Measurements from ENCODE around the gene UBE3B. TPM values are rescaled to one million over a fixed set of nuclear protein-coding genes. Genes with fewer than 3 reads are reported as not detected.

Gene UBE3B
- total RNA-seq, 1 donor from 2014 or later: 44.2 TPM

DNA sequence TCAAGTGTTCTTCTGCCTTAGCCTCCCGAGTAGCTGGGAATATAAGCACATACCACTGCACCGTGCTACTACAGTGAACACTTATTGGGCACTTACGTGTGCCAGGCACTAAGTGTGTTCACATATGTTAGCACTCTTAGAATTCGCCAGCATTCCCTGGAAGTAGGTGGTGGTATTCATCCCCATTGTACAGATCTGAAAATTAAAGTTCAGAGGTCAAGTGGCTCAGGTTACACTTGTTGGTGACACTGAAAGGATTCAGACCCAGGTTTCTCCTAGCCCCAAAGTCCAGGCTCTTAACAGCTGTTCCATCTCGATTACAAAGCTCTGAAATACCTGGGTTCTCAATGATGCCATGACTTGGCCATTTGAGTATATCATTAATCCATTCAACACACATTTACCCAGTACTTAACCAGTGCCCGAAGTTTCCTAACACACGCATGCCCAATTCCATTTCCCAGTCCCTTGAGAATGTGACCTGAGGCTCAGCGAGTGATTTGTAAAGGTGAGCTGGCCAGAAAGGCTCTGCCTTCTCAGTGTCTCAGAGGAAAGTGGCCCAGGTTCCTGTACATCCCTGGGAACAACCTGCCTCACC lies 101.0 kb downstream of the UBE3B start:
- Mint-ChIP-seq H3K4me1 (ENCODE audit: low read depth, unreplicated experiment) (peaks cover 16% of the 10 kb centered on the region), H3K36me3 (ENCODE audit: unreplicated experiment) (no peaks in the 10 kb centered on the region), H3K9me3 (ENCODE audit: unreplicated experiment) (no peaks in the 10 kb centered on the region), H3K27ac (ENCODE audit: unreplicated experiment) (no peak overlapping the region), H3K27me3 (ENCODE audit: unreplicated experiment) (peaks cover 2% of the 10 kb centered on the region), H3K4me3 (ENCODE audit: unreplicated experiment) (no peak overlapping the region)
- TF ChIP-seq, protein P1, sequence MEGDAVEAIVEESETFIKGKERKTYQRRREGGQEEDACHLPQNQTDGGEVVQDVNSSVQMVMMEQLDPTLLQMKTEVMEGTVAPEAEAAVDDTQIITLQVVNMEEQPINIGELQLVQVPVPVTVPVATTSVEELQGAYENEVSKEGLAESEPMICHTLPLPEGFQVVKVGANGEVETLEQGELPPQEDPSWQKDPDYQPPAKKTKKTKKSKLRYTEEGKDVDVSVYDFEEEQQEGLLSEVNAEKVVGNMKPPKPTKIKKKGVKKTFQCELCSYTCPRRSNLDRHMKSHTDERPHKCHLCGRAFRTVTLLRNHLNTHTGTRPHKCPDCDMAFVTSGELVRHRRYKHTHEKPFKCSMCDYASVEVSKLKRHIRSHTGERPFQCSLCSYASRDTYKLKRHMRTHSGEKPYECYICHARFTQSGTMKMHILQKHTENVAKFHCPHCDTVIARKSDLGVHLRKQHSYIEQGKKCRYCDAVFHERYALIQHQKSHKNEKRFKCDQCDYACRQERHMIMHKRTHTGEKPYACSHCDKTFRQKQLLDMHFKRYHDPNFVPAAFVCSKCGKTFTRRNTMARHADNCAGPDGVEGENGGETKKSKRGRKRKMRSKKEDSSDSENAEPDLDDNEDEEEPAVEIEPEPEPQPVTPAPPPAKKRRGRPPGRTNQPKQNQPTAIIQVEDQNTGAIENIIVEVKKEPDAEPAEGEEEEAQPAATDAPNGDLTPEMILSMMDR (IDR thresholded peaks at IDR 0.05; ENCODE audit: partially characterized antibody, unreplicated experiment): no peak
- no peak for DNase-seq

DNA sequence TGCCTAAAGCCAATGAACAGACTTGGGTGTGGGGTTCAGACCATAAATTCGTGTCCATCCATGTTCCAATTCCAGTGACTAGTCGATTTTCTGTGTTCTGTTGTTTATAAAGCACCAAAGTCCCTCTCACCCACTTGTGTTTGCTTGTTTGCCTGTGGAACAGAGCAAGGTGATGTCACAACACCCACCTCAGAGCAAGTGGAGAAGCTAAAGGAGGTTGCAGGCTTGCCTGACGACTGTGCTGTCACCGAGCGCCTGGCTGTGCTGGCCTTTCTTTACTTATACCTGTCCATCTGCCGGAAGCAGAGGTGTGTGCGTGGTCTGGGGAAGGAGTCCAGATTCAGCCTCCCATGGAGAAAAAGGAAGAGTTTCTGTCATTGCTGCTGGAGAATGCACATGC lies 102.2 kb downstream of the UBE3B start:
- H3K36me3 Mint-ChIP-seq (ENCODE audit: unreplicated experiment): no peaks in the 10 kb centered on the region
- TF ChIP-seq, protein P1 (IDR thresholded peaks at IDR 0.05; ENCODE audit: partially characterized antibody, unreplicated experiment): no peak
- peaks cover under 1% of the 10 kb centered on the region for H3K27me3 Mint-ChIP-seq (ENCODE audit: unreplicated experiment)

DNA sequence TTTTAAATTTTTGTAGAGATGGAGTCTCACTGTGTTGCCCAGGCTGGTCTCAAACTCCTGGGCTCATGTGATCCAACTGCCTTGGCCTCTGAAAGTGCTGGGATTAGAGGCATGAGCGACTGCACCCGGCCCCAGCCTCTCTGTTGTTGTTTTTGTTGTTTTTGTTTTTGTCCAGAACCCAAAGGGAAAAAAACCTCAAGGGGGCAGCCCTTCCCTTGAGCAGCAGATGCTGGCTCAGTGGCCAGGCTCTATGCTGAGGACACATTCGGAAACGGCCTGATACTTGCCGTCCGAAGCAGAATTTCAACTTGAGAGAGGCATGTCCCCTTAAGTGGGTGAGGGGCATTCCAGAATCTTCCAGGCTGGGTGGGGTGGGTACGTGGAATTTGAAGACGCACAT lies 102.8 kb downstream of the UBE3B start:
- no peak overlapping the region for H3K4me3 Mint-ChIP-seq (ENCODE audit: unreplicated experiment)

More for the DNA sequence above, 102.2 kb downstream of the UBE3B start:
- Mint-ChIP-seq H3K27ac (ENCODE audit: unreplicated experiment) (no peak overlapping the region), H3K9me3 (ENCODE audit: unreplicated experiment) (no peaks in the 10 kb centered on the region), H3K4me1 (ENCODE audit: low read depth, unreplicated experiment) (peaks cover 11% of the 10 kb centered on the region), H3K4me3 (ENCODE audit: unreplicated experiment) (no peak overlapping the region)
- no peak for DNase-seq

DNA sequence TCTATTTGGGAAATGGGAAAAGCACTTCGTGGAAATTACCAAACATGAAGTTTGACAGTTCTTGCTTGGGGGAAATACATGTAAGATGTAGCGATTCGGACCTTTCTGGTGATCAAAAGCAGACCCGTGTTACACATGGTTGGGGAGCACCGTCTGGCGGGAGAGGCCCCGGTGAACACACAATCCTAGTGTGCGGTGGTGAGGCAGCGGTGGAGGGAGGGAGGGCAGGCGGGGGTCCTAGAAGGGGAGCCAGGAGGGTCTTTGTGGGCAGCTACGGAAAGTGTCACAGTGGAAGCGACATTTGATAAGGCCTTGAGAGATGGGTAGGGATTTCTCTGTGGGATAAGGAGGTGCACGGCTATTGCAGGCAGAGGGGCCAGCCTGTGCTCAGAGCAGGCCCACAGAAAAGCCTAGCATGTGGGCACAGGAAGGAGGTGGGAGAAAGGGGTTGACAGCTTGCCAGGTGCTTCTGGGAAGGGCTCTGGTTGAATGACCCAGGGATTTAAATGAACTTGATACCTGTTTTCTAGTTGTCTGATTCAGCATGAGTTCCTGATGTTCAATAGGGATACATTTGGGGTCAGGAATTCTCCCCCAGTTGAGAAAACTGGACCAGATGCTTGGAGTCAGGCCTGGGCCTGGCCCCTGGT lies 103.4 kb downstream of the UBE3B start:
- Mint-ChIP-seq H3K9me3 (ENCODE audit: unreplicated experiment) (no peaks in the 10 kb centered on the region), H3K27me3 (ENCODE audit: unreplicated experiment) (no peaks in the 10 kb centered on the region), H3K4me3 (ENCODE audit: unreplicated experiment) (no peak overlapping the region), H3K27ac (ENCODE audit: unreplicated experiment) (no peak overlapping the region), H3K4me1 (ENCODE audit: low read depth, unreplicated experiment) (peaks cover 10% of the 10 kb centered on the region), H3K36me3 (ENCODE audit: unreplicated experiment) (no peaks in the 10 kb centered on the region)
- no peak for DNase-seq
- TF ChIP-seq, protein P1 (IDR thresholded peaks at IDR 0.05; ENCODE audit: partially characterized antibody, unreplicated experiment): no peak

More for the DNA sequence above, 102.8 kb downstream of the UBE3B start:
- peaks cover 10% of the 10 kb centered on the region for H3K4me1 Mint-ChIP-seq (ENCODE audit: low read depth, unreplicated experiment)
- no peaks in the 10 kb centered on the region for H3K36me3 Mint-ChIP-seq (ENCODE audit: unreplicated experiment)
- TF ChIP-seq, protein P1 (IDR thresholded peaks at IDR 0.05; ENCODE audit: partially characterized antibody, unreplicated experiment): no peak
- H3K9me3 Mint-ChIP-seq (ENCODE audit: unreplicated experiment): no peaks in the 10 kb centered on the region
- no peak overlapping the region for H3K27ac Mint-ChIP-seq (ENCODE audit: unreplicated experiment)
- H3K27me3 Mint-ChIP-seq (ENCODE audit: unreplicated experiment): no peaks in the 10 kb centered on the region
- no peak for DNase-seq

- Mint-ChIP-seq H3K27me3 (ENCODE audit: unreplicated experiment) (no peaks in the 10 kb centered on the region), H3K9me3 (ENCODE audit: unreplicated experiment) (no peaks in the 10 kb centered on the region), H3K4me3 (ENCODE audit: unreplicated experiment) (no peak overlapping the region), H3K4me1 (ENCODE audit: low read depth, unreplicated experiment) (peaks cover 8% of the 10 kb centered on the region), H3K27ac (ENCODE audit: unreplicated experiment) (no peak overlapping the region), H3K36me3 (ENCODE audit: unreplicated experiment) (no peaks in the 10 kb centered on the region)
- TF ChIP-seq, protein P1 (IDR thresholded peaks at IDR 0.05; ENCODE audit: partially characterized antibody, unreplicated experiment): no peak
- no peak for DNase-seq
Observed at GRCh38 chr12:109581334-109581691, 103.9 kb downstream of the UBE3B start.

Data from glutamatergic neuron (in vitro differentiated cells).